HG03565 (cell line): ENCODE measurements around the gene CIPC.

Experiments used
- ATAC-seq: cut with Tn5 transposase; IDR thresholded peaks from one replicate; pipeline ENCODE4 v1.9.1; 2021; ENCODE audit warnings: mild to moderate bottlenecking, moderate library complexity; ENCODE audit not compliant: unreplicated experiment

Gene CIPC, protein sequence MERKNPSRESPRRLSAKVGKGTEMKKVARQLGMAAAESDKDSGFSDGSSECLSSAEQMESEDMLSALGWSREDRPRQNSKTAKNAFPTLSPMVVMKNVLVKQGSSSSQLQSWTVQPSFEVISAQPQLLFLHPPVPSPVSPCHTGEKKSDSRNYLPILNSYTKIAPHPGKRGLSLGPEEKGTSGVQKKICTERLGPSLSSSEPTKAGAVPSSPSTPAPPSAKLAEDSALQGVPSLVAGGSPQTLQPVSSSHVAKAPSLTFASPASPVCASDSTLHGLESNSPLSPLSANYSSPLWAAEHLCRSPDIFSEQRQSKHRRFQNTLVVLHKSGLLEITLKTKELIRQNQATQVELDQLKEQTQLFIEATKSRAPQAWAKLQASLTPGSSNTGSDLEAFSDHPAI

DNA sequence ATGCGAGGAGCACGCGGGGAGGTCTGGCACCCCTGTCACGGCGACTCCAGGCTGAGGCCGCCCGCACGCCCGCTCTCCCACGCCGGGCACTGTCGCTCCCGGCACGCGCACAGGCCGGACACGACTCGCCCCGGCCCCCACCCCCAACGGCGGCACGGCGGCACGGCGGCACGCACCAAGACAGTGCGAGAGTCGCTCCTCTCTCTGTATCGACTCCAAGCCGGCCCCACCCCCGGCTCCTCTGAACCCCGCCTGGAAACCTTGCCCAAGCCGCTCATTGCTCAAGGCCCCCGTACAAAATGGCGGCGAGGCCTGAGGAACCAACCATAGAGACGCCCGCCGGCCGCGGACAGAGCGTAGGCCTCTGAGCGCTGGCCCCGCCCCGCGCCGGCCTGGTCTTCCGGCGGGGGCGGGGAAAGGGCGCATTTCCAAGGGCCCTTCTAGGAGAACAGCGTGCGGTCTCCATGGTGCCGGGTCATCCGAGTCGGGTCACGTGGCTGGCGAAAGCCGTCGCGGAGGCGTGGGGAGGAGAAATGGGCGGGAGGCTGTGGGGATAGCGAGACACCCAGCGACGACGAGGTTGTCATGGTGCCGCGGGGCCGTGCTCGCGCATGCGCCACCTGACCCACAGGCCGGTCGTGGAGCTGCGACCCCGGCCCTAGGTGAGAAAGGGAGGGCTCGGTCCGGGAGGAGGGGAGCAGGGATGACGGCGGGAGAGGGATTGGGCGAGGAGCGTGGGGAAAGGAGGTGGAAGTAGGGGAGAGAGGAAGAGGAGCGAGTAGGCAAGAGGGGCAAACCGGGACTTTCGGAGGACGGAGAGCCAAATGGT, at the start of gene CIPC:
Gene CIPC (plus strand): TSS at position 559 of the 829 bp plus-strand sequence. CDS start 7,451 bp downstream, outside the sequence.
- ATAC-seq = peak; percentile 80

DNA sequence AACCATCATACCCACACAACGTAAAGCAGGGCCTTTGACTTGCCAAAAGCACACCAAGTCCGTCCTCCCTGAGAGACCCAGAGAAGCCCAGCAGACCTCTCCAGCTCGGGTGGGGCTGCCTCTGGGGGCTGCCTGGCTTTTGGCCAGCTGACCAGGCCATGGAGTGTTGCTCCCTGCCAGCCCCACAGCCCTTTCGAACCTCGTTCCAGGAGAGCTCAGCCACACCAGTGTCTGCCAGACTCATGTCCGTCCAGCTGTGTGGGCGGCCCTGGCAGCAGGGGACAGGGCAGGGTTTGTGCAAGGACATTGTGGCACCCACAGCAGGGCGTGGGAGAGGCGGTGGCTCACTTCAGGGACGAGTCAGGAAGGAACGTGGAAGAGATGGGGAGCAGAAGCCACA, 46.9 kb upstream of the CIPC start:
- no peak for ATAC-seq

DNA sequence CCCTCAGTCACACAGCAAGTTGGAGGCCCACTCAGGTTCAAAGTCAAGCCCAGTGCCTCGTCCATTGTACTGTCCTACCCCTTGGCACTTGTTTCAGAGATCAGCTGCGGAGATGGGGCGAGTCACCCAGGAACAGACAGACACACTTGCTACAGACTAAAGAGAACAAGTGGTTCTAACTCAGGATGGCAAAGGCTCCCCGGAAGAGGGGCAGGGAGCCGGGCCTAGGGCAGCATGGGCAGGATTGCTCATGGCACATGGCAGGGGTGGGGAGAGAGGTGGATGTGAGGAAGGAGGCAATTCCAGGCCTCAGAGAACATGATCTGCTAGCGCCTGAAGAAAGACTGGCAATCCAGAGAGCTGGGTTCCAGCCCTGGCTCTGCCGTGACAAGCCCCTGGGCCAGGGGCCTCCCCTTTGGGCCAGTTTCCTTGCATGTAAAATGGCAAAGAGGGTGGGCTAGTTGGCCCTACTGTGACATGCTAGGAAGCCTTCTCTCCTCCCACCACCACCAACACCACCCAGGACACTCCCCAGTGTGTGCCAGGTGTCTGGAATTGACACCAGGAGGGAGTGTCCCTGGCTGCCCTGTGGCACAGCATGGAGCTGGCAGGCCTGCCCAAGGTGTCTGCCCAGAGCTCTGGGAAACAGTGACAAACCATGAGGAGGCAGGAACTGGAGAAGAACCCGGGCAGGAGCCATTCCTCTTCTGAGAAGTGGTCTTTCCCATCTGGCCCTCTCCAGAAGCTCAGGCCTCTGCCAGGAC, 45.6 kb upstream of the CIPC start:
- ATAC-seq = no peak

DNA sequence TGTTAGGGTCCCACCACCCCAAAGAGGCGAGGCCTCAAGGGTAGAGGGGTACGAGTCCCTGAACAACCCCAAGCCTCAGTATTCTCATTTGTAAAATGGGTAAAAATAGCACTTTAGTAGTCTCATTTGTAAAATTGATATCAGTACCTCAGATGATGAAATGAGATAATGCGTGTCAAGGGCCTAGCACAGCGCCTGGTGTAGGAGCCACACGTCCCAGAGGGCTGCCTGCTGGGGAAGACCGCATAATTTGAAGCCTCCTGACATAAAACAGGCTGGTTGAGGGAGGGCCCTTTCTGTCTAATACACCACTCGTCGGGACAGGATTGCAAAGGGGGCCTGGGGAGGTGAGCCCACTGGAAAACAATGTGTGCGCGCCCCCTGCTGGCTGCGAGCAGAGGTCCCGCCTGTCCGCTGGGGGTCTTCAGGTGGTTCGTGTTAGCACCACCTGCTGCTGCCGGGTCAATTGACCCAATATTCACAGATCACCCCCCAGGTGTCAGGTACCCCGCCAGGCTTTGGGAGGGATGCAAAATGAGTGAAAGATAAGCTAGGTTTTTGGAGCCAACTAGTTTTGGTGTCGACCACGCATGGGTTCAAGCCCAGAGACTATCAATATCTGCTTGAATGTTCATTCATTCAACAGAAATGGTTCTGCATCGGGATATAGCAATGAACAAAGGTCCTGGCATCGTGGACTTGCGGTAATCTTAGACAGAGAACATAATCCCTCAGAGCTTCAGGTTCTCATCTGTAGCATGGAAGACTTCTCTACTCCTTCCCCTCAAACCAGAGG, 44.8 kb upstream of the CIPC start:
- ATAC-seq = peak; percentile 46

DNA sequence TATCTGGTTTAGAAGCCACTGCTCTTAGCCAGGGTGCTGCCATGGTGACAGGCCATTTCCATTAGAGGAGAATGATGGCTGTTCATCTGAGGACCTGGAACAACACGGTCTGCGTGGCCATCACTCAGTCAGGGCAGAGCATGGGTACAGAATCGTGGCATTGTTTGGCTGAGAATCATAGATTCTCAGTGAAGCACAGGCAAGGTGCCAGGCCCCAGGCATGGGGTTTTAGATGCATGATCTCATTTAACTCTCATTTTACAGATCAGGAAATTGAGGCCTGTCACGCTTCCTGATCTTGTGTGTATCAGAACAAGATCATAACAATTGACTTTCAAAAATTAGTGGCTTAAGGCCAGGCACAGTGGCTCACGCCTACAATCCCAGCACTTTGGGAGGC, 42.8 kb upstream of the CIPC start:
- no peak for ATAC-seq

DNA sequence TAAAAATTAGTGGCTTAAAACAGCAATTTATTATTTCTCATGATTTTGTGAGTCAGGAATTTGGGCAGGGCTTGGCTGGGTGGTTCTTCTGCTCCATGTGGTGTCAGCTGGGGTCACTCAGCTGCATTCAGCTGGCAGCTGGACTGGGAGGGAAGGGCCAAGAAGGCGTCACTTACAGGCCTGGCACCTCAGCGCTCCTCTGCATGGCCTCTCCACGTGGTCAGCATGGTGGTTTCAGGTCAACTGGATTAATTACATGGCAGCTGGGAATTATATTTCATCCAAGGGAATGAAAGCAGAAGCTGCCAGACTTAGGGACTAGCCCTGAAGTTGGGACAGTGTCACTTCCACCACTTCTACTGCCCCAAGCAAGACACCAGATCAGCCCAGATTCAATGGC, 42.1 kb upstream of the CIPC start:
- ATAC-seq = no peak

DNA sequence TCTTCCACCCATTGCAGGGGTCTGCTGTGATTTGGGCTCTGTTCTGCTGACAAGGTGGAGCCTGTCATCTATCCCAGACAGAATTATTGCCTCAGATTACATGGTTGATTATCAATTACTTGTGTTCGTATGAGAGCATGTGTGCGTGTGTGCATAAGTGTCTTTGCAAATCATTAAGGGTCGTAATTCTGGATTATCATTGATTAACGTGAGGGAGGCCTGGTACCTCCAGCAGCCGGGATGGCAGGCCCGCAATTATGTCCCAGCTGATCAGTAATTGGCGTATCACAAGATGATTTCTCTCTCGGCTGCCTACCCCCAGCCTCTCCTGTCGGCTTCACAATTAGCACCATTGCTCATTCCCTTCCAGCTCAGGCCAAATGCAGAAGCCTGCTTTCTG, 39.9 kb upstream of the CIPC start:
- no peak for ATAC-seq

DNA sequence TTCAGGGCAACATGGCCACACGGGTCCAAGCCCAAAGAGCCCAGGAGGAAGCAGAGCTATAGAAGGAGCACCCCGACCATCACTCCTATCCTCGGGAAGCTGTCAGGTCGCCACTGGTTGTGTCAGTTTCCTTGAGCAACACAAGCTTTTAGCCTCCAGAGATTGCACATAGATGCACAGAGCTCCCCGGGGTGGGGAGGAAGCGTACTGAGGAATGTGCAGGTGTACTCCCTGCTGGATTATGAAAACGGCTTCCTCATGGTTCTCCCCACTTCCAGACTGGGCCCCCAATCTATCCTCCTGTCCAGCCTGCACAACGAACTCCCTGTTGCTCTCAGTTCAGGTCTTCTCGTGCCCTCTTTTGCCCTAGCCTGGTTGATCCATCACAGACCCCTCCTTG, 39.3 kb upstream of the CIPC start:
- ATAC-seq = no peak

DNA sequence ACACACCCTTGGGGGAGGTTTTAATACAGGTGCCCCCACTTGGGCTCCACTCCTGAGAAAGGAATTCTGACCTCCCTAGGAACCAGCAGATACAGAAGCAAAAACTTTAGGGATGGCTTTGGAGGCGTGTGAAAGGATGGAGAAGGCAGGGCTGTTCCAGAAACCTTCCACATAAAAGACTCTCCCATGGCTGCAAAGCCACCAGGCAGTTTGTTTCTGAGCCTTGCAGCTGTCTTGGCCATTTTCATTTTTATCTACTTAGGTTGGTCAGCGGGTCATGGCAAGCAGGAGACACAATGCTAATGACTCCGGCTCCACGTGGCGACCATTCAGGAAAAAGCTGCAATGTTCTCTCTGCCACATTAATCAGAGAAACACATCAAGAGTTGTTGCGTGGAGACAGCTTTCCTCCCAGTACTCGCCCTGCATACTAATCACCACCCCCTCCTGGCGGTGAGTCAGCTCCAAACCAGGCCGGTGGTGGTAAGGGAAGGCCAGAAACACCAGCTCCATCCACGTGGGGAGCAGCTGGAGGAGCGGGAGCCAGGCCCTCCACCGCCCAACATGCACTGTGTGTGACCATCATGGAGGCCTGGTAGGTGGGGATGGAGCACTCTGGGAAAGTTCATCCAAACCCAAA, 38.7 kb upstream of the CIPC start:
- no peak for ATAC-seq

DNA sequence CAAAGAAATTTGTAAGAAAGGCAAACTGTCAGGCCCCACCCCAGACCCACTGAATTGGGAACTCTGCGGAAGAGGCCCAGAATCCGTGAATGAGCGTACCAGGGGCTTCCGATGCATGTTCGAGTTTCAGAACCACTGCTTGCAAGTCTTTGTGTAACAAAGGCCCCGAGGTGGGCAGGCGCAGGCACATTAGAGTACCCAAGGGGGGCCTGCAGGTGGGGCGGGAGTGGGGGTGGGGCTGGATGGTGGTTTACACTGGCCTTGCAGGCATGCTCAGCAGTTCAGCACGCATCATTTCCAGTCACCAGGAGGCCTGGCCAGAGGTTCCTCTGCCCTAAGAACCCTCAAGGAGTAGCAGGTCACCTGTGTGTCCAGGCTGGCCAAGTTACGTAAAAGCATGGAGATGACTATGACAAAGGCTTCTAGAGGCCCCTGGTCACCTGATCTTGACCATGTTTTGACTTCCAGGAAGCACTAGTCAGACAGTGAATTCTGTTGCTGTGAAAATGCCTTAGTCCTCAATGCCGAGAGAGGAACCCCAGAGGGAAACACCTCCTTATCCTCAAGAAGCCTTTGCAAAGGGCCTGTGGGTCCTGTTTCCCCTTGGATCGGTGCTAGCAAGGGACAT, 36.3 kb upstream of the CIPC start:
- ATAC-seq = no peak

DNA sequence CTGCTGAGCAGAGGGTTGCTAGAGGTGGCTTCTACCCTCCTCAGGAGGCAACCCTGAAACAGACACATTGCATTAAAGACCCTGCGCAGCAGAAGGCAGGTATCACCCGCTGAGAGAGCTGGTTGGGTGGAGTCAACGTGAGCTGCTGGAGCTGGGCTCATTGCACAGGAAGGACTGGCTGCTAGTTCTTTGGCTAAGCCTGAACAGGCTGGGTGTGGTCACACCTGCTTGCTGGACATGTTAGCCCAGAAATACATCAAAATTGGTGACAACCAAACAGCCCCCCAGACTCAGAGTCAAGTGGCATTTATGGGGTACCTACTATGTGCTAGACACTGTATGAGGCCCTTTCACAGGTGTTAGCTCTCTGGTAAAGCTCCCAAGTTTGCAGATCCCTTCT, 35.8 kb upstream of the CIPC start:
- ATAC-seq = no peak

DNA sequence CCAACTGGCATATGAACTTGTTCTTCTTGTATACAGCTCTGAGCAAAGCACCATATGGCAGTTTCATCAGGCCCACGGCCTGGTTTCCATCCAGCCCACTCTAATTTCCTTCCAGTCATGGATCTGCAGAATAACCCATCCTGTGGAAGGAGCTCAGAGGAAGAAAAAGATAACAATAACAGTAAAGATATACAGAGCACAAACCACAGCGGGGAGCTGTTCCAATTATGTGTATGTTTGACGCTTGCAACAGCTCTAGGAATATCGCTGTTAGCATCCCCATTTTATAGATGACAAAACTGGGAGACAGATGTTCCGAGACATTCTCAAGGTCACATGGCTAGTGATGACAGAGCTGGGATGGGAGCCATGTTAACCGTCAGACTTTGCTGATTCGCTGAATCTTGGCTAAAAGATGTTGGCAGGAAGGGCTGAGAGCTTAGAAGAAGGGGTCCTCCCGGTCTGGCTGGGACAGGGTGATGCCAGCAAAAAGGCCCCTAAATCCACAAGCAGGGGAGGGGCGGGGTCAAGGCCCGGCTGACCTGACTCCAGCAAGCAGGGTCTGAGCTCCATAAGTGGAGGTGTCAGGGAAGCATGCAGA, 34.4 kb upstream of the CIPC start:
- ATAC-seq = no peak

DNA sequence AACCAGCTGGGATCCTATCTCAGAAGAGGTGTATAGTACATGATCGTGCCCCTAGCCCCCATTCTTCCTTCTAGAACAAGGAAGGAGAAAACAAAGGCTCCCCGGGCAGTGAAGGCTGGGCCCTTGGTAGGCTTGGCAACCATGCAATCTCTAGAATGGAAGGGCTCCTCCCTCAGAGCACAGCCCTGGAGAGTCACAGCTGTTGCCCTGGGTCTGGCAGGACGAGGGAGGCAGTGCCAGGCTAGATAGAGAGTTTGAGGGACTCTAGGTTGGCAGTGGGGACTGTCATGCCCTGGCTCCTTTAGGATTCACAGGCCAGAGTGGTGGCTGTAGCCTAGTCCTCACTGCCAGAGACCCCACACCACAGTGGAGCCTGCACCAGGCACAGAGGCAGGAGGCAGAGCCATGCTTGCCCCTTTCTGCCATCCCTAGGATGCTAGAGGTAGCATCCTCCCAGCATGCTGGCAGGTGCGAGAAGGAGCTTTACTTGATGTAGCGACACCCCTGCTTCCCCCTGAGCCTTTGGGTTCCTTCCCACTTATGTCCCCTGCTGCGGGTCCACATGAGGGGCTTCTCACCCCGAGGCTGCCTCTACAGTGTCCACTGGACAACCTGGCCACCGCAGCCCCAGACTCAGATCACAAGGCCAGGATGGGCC, 33.4 kb upstream of the CIPC start:
- ATAC-seq = no peak

DNA sequence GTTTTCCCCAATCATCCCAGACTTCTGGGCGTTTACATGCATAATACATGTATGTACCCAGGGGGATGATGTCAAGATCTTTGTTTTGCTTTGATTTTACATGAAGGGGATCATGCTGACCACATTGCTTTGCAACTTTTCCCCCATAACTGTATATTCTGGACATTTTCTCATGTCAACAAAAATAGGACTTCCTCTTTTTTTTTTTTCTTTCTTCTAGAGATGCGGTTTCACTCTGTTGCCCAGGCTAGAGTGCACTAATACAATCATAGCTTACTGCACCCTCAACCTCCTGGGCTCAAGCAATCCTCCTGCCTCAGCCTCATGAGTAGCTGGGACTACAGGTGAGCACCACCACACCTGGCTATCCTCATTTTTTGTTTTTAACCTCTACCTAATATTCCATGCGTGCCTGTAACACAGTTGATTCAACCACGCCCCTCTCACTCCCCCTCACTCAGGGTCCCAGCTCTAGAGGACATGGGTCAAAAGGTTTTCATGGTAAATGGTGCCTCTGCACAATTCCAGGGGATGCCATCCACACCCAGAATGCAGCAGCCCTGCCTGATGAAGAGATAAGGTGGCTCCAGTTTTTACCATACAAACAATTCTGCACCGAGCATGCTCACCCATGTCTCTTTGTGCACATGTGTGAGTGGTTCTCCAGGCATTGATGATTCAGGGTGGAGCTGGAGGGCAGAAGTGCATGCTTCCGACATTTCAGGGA, 32.0 kb upstream of the CIPC start:
- no peak for ATAC-seq

DNA sequence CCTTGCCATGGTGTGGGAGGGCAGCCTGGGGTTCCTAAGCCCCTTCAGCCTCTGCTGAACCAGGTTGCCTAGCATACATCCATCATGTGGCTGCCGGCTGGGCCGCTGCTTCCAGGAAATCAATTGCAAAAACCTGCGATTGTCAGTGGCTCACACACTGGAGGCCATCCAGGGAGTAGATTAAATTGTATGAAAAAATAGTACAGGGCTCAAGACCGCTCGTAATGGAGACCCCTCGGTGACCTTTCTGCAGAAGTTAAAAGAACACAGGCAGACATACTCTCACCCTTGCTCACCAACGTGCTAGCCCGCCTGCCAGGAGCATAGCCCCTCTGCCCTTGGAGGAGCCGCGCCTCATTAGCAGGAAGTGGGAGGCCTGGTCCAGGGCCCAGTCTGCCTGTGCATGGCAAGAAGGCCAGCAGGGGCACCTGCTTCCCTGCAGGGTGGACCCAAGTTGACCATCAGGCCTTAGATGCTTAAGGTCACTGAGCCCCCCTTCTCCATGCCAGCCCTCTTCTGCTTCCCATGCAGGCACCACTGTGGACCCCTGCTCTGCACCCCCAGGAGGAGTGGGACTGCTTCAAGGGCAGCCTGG, 31.4 kb upstream of the CIPC start:
- ATAC-seq = no peak

DNA sequence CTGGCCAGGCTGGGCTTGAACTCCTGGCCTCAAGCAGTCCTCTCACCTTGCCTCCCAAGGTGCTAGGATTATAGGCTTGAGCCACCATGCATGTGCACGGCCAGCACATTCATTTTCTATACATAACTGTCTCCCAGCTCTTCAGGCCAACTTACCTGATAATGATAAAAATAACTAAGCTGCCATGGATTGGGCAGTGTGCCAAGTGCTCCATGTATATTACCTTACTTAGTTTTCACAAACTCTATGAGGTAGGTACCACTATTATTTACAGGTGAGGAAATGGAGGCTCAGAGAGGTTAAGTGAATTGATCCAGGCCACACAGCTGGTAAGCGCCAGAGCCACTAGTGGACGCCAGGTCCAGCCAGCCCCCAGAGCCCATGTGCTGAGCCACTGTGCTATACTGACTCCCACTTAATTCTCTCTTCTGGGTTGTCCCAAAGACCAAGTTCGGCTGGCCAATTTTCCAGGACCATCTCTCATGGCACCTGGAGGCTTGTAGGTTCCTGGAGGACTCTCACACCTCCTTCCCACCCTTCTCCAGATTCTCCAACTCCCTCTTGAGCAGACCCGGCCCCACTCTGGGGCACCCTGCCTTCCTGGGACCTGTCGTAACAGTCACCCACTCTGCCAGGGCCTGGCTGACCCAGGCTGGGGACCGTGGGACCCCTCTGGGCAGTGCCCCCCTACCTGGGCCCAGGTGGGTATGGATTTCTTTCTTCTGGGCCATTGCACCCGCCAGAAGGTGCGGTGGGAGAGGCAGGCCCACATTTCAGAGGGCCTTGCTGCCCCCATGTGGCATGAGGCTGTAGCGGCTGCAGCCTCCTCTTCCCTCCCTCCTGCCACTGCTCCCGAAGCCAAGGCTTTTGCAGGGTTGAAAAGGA, 30.2 kb upstream of the CIPC start:
- ATAC-seq = no peak
